Spleen (tissue), 11 donors: Measurements from ENCODE around the gene KLF6. TPM values are rescaled to one million over a fixed set of nuclear protein-coding genes. Genes with fewer than 3 reads are reported as not detected.

ENCODE experiments used
- DNase-seq: peaks from one replicate; pipeline ENCODE4 v3.0.0-alpha.2; 2020
- H3K27ac ChIP-seq, 8 donors: fragments of 200-600 bp; sonication (generic) in 7 of 8; 1 replicate in 4 of 8; 2 replicates in 4 of 8; pipeline versions ENCODE4 v1.5.0 to v1.8.0; 2016 to 2021; ENCODE audit warnings: inconsistent platforms in 4 of 8, mild to moderate bottlenecking in 4 of 8, moderate library complexity in 1 of 8
- H3K27me3 ChIP-seq, 7 donors: fragments of 200-600 bp; sonication (generic) in 6 of 7; replicated peaks in 1 of 7; 1 replicate in 4 of 7; 2 replicates in 3 of 7; pipeline versions ENCODE4 v1.5.0 to v1.8.0; 2016 to 2021; ENCODE audit warnings: inconsistent platforms in 3 of 7, mild to moderate bottlenecking in 1 of 7
- H3K36me3 ChIP-seq, 6 donors: fragments of 200-600 bp; sonication (generic) in 5 of 6; 1 replicate in 4 of 6; 2 replicates in 2 of 6; pipeline versions ENCODE4 v1.5.0 to v1.8.0; 2016 to 2021; ENCODE audit warnings: inconsistent platforms in 2 of 6
- H3K4me1 ChIP-seq, 6 donors: fragments of 200-600 bp; sonication (generic) in 5 of 6; 1 replicate in 3 of 6; 2 replicates in 3 of 6; pipeline versions ENCODE4 v1.5.0 to v1.8.0; 2016 to 2021; ENCODE audit warnings: inconsistent platforms in 3 of 6
- H3K4me3 ChIP-seq, 8 donors: fragments of 200-600 bp; sonication (generic) in 7 of 8; 1 replicate in 4 of 8; 2 replicates in 4 of 8; pipeline versions ENCODE4 v1.5.0 to v1.8.0; 2016 to 2021; ENCODE audit warnings: inconsistent platforms in 4 of 8, mild to moderate bottlenecking in 4 of 8, moderate library complexity in 2 of 8
- H3K9me3 ChIP-seq, 8 donors: fragments of 200-600 bp; sonication (generic) in 7 of 8; 1 replicate in 4 of 8; 2 replicates in 4 of 8; pipeline versions ENCODE4 v1.5.0 to v1.8.0; 2016 to 2021; ENCODE audit warnings: inconsistent platforms in 4 of 8
- CTCF ChIP-seq, 11 experiments: fragments of 200-600 bp in 7 of 11; fragments of 450-650 bp in 4 of 11; sonication (generic) in 4 of 11; IDR thresholded peaks in 8 of 11; conservative IDR thresholded peaks in 3 of 11; 1 replicate in 7 of 11; 2 replicates in 4 of 11; pipeline versions ENCODE4 v1.4.0 to v1.8.0; 2016 to 2021; ENCODE audit warnings: antibody characterized with exemption in 11 of 11, inconsistent platforms in 4 of 11, mild to moderate bottlenecking in 1 of 11
- POLR2A ChIP-seq, 3 donors: fragments of 450-650 bp; IDR thresholded peaks; one replicate each; pipeline ENCODE4 v1.5.1; 2017; ENCODE audit warnings: antibody characterized with exemption in 3 of 3, mild to moderate bottlenecking in 1 of 3
- POLR2AphosphoS5 ChIP-seq, 3 donors: sonication (generic); formaldehyde crosslinking; IDR thresholded peaks; one replicate each; pipeline ENCODE4 v1.5.1; 2017; ENCODE audit warnings: antibody characterized with exemption in 3 of 3
- WGBS, 5 donors: extraction: QIAGEN DNeasy Blood & Tissue Kit in 3 of 5; methylation state at CpG; one replicate each; pipeline versions ENCODE4 v1.1.5 to v1.1.7; 2013 to 2018; 5-methylcytosine and 5-hydroxymethylcytosine counted together
- intact Hi-C: fragments of 100-400 bp; cut with DNase I; formaldehyde crosslinking; loops from one replicate; pipeline ENCODE4 v1.15.0; 2023; ENCODE audit warnings: low total_unique reads
- polyA plus RNA-seq, 3 donors: library from polyadenylated mRNA; stranded (reverse); fragments of 200-250 nt; gene quantifications; one replicate each; pipeline ENCODE4 v1.2.1, GENCODE V29; 2013
- total RNA-seq, 7 donors: library from RNA; depleted of rRNA in 3 of 7; stranded (reverse); fragments of >200 nt in 3 of 7; fragmentation: NEBNext Ultra II Directional in 4 of 7; extraction: Animal tissue kit (Norgen Biotek cat#: 25700) in 4 of 7; gene quantifications; one replicate each; pipeline versions ENCODE4 v1.1.0 to v1.2.1, GENCODE V29; 2016 to 2021
- donor health status: healthy with polysubstance abuse.
- donor health status: DM: no; HTN: no; CAD: no; lungs with moderate emphysema.
- donor health status: DM: no; HTN: no; CAD: no.
- donor health status: Bipolar disorder and iron deficiency.
- donor health status: healthy.
- donor health status: DM: no; HTN: no; CAD: no.
- donor health status: DM: yes; HTN: yes; CAD: no.

KLF6 gene
- total and polyA plus RNA-seq, 10 donors: 18.8 to 211 (median 92.2) TPM

- Histone ChIP-seq H3K27ac (peak overlapping the region; percentile 36 to 82 (median 68)), H3K36me3 (no peaks in the 10 kb centered on the region), H3K4me3 (peak overlapping the region in 7 of 8 donors; percentile 0 to 64 (median 26)), H3K27me3 (no peaks in the 10 kb centered on the region), H3K4me1 (peaks cover 4 to 33% (median 16%) of the 10 kb centered on the region in 6 donors), H3K9me3 (no peaks in the 10 kb centered on the region)
- intact Hi-C loops: no loop called here
- 21 to 35% (median 24%) methylated on average over 14 of the region's 14 CpGs for WGBS, 5 donors
- no peak for DNase-seq
- TF ChIP-seq CTCF (IDR thresholded peaks at IDR 0.05 in 8 of 11, conservative IDR thresholded peaks at IDR 0.05 in 3 of 11) (no peak), POLR2AphosphoS5 (IDR thresholded peaks at IDR 0.05) (no peak), POLR2A (IDR thresholded peaks at IDR 0.05) (no peak)
These were observed 43.6 kb upstream of the KLF6 start for GRCh38 chr10:3828404-3829155.

- no peaks in the 10 kb centered on the region for H3K9me3 ChIP-seq
- peak overlapping the region in 1 of 8 donors; percentile 64 for H3K4me3 ChIP-seq
- intact Hi-C loops: no loop called here
- H3K36me3 ChIP-seq: no peaks in the 10 kb centered on the region
- WGBS, 5 donors: 94 to 98% (median 95%) methylated on average over 27 of the region's 27 CpGs
- no peaks in the 10 kb centered on the region for H3K27me3 ChIP-seq
- no peak for TF ChIP-seq CTCF (IDR thresholded peaks at IDR 0.05 in 8 of 11, conservative IDR thresholded peaks at IDR 0.05 in 3 of 11)
- TF ChIP-seq POLR2A (IDR thresholded peaks at IDR 0.05): no peak
- TF ChIP-seq POLR2AphosphoS5 (IDR thresholded peaks at IDR 0.05): no peak
- peaks cover 4 to 33% (median 16%) of the 10 kb centered on the region in 6 donors for H3K4me1 ChIP-seq
- no peak for DNase-seq
- peak overlapping the region in 6 of 8 donors; percentile 60 to 82 (median 74) for H3K27ac ChIP-seq
These were observed 42.9 kb upstream of the KLF6 start for GRCh38 chr10:3827768-3828403.

- TF ChIP-seq POLR2A (IDR thresholded peaks at IDR 0.05): no peak
- no peak for TF ChIP-seq POLR2AphosphoS5 (IDR thresholded peaks at IDR 0.05)
- no peak for TF ChIP-seq CTCF (IDR thresholded peaks at IDR 0.05 in 8 of 11, conservative IDR thresholded peaks at IDR 0.05 in 3 of 11)
- intact Hi-C loops: no loop called here
- Histone ChIP-seq H3K36me3 (no peaks in the 10 kb centered on the region), H3K4me3 (no peak overlapping the region), H3K27me3 (no peaks in the 10 kb centered on the region), H3K27ac (peak overlapping the region in 1 of 8 donors; percentile 21), H3K9me3 (no peaks in the 10 kb centered on the region), H3K4me1 (peaks cover 4 to 28% (median 16%) of the 10 kb centered on the region in 6 donors)
- 91 to 98% (median 97%) methylated on average over 10 of the region's 10 CpGs for WGBS, 5 donors
- no peak for DNase-seq
These were observed 42.3 kb upstream of the KLF6 start for GRCh38 chr10:3827266-3827665.

- TF ChIP-seq CTCF (IDR thresholded peaks at IDR 0.05 in 8 of 11, conservative IDR thresholded peaks at IDR 0.05 in 3 of 11) (no peak), POLR2A (IDR thresholded peaks at IDR 0.05) (no peak), POLR2AphosphoS5 (IDR thresholded peaks at IDR 0.05) (no peak)
- H3K4me1 ChIP-seq: peaks cover 4 to 25% (median 15%) of the 10 kb centered on the region in 6 donors
- no peak overlapping the region for H3K27ac ChIP-seq
- 93 to 97% (median 95%) methylated on average over 21 of the region's 21 CpGs for WGBS, 5 donors
- H3K4me3 ChIP-seq: no peak overlapping the region
- no peak for DNase-seq
- intact Hi-C loops: no loop called here
- H3K36me3 ChIP-seq: no peaks in the 10 kb centered on the region
- no peaks in the 10 kb centered on the region for H3K27me3 ChIP-seq
- H3K9me3 ChIP-seq: no peaks in the 10 kb centered on the region
These were observed 40.9 kb upstream of the KLF6 start for GRCh38 chr10:3825862-3826351.
